HEK293 (cell line): ENCODE data around the gene SLC44A5.

Experiments used
- CTCF ChIA-PET: fragments of 350-600 bp; formaldehyde crosslinking; extraction: SDS; loops from one replicate; lab custom pipeline; 2021; ENCODE audit warnings: antibody characterized with exemption; lab: Yijun Ruan, JAX
- POLR2A ChIA-PET: fragments of 300-600 bp; formaldehyde crosslinking; extraction: SDS; loops from one replicate; lab custom pipeline; 2020; ENCODE audit warnings: antibody characterized with exemption, inconsistent platforms; lab: Yijun Ruan, JAX
- H3K27ac ChIP-seq: fragments of 200-500 bp; sonication (Bioruptor generic); 2 replicates; pipeline ENCODE4 v1.5.1; 2014; ENCODE audit warnings: low read depth, low read length, control low read depth, inconsistent platforms; ENCODE audit errors: extremely low read depth
- H3K36me3 ChIP-seq, 2 experiments: fragments of 200-500 bp in 1 of 2; sonication (Bioruptor generic) in 1 of 2; 1 replicate in 1 of 2; 2 replicates in 1 of 2; pipeline ENCODE4 v1.5.1; 2014 to 2017; ENCODE audit warnings: inconsistent platforms in 2 of 2, low read length in 2 of 2; ENCODE audit not compliant: control insufficient read depth in 2 of 2, insufficient read depth in 1 of 2
- H3K4me1 ChIP-seq: fragments of 200-500 bp; sonication (Bioruptor generic); 2 replicates; pipeline ENCODE4 v1.5.1; 2014; ENCODE audit warnings: mild to moderate bottlenecking, low read length, inconsistent platforms; ENCODE audit not compliant: control insufficient read depth, insufficient read depth
- H3K4me3 ChIP-seq: 2 replicates; pipeline ENCODE4 v1.5.1; 2011; ENCODE audit warnings: low read depth, mild to moderate bottlenecking, control low read depth, low read length, moderate library complexity
- H3K9me3 ChIP-seq: fragments of 200-500 bp; sonication (Bioruptor generic); 2 replicates; pipeline ENCODE4 v1.5.1; 2014; ENCODE audit warnings: low read depth, low read length, inconsistent platforms; ENCODE audit not compliant: control insufficient read depth, insufficient read depth
- BCL11B ChIP-seq: fragments of 450-650 bp; formaldehyde crosslinking; IDR thresholded peaks from 2 replicates; pipeline ENCODE4 v1.5.1; 2016; ENCODE audit warnings: low read depth, missing biosample characterization, missing genetic modification characterization
- FEZF1 ChIP-seq: fragments of 450-650 bp; formaldehyde crosslinking; IDR thresholded peaks from 2 replicates; pipeline ENCODE4 v1.5.1; 2016; ENCODE audit warnings: missing biosample characterization, missing genetic modification characterization
- KLF9 ChIP-seq: fragments of 450-650 bp; formaldehyde crosslinking; IDR thresholded peaks from 2 replicates; pipeline ENCODE4 v1.5.1; 2016; ENCODE audit warnings: missing biosample characterization, missing genetic modification characterization, low read depth
- PATZ1 ChIP-seq: fragments of 450-650 bp; formaldehyde crosslinking; IDR thresholded peaks from 2 replicates; pipeline ENCODE4 v1.5.1; 2016; ENCODE audit warnings: missing biosample characterization, missing genetic modification characterization
- REST ChIP-seq: fragments of 450-650 bp; formaldehyde crosslinking; IDR thresholded peaks from 2 replicates; pipeline ENCODE4 v1.5.1; 2016; ENCODE audit warnings: missing biosample characterization, missing genetic modification characterization
- SCRT2 ChIP-seq: fragments of 450-650 bp; formaldehyde crosslinking; IDR thresholded peaks from 2 replicates; pipeline ENCODE4 v1.5.1; 2016; ENCODE audit warnings: missing biosample characterization, missing genetic modification characterization
- TCF7L2 ChIP-seq: IDR thresholded peaks from 2 replicates; pipeline ENCODE4 v1.6.1; 2011; ENCODE audit warnings: low read depth, mild to moderate bottlenecking, inconsistent platforms, low read length, moderate library complexity, borderline replicate concordance
- ZBTB10 ChIP-seq: fragments of 450-650 bp; formaldehyde crosslinking; IDR thresholded peaks from 2 replicates; pipeline ENCODE4 v1.5.1; 2016; ENCODE audit warnings: missing biosample characterization, missing genetic modification characterization
- ZNF114 ChIP-seq: fragments of 450-650 bp; formaldehyde crosslinking; IDR thresholded peaks from 2 replicates; pipeline ENCODE4 v1.5.0; 2017; ENCODE audit warnings: missing biosample characterization, missing genetic modification characterization
- ZNF169 ChIP-seq: fragments of 450-650 bp; formaldehyde crosslinking; IDR thresholded peaks from 2 replicates; pipeline ENCODE4 v1.5.1; 2016; ENCODE audit warnings: missing biosample characterization, missing genetic modification characterization
- ZNF214 ChIP-seq: fragments of 450-650 bp; formaldehyde crosslinking; IDR thresholded peaks from 2 replicates; pipeline ENCODE4 v1.5.1; 2017; ENCODE audit warnings: missing biosample characterization, mild to moderate bottlenecking, missing genetic modification characterization, borderline replicate concordance
- ZNF354C ChIP-seq: fragments of 450-650 bp; formaldehyde crosslinking; IDR thresholded peaks from 2 replicates; pipeline ENCODE4 v1.5.1; 2016; ENCODE audit warnings: missing biosample characterization, missing genetic modification characterization, low read depth, borderline replicate concordance
- ZNF514 ChIP-seq: fragments of 450-650 bp; formaldehyde crosslinking; IDR thresholded peaks from 2 replicates; pipeline ENCODE4 v1.5.1; 2016; ENCODE audit warnings: missing biosample characterization, missing genetic modification characterization
- ZNF580 ChIP-seq: fragments of 450-650 bp; formaldehyde crosslinking; IDR thresholded peaks from 2 replicates; pipeline ENCODE4 v1.5.1; 2016; ENCODE audit warnings: missing biosample characterization, missing genetic modification characterization
- ZNF639 ChIP-seq: fragments of 450-650 bp; formaldehyde crosslinking; IDR thresholded peaks from 2 replicates; pipeline ENCODE4 v1.5.1; 2016; ENCODE audit warnings: missing biosample characterization, missing genetic modification characterization
- ZNF701 ChIP-seq: fragments of 450-650 bp; formaldehyde crosslinking; IDR thresholded peaks from 2 replicates; pipeline ENCODE4 v1.5.1; 2016; ENCODE audit warnings: missing biosample characterization, missing genetic modification characterization
- ZNF747 ChIP-seq: fragments of 450-650 bp; formaldehyde crosslinking; IDR thresholded peaks from 2 replicates; pipeline ENCODE4 v1.5.1; 2016; ENCODE audit warnings: missing biosample characterization, missing genetic modification characterization
- ZNF830 ChIP-seq: fragments of 450-650 bp; IDR thresholded peaks from 2 replicates; pipeline ENCODE4 v1.5.0; 2018; ENCODE audit warnings: missing biosample characterization, missing genetic modification characterization, low read depth, mild to moderate bottlenecking, moderate library complexity

Gene SLC44A5

GRCh38 chr1:75559136-75559535 lies 51.8 kb downstream of the SLC44A5 start:
- H3K36me3 ChIP-seq = no peaks in the 10 kb centered on the region
- POLR2A ChIA-PET = no interaction called here
- no peak overlapping the region for H3K4me3 ChIP-seq
- no peaks in the 10 kb centered on the region; the same call in 1 of the 2 replicates for H3K4me1 ChIP-seq
- no peak overlapping the region for H3K27ac ChIP-seq
- TF ChIP-seq ZNF639 (tag by site-specific recombination) (no peak), ZNF747 (no peak), TCF7L2 (no peak), FEZF1 (no peak), ZNF214 (tag by site-specific recombination) (no peak), PATZ1 (tag by site-specific recombination) (no peak), ZBTB10 (tag by site-specific recombination) (no peak), SCRT2 (no peak), ZNF830 (tag by site-specific recombination) (no peak), ZNF169 (no peak)
- TF ChIP-seq, all 188 proteins: peak for 0
- CTCF ChIA-PET = no interaction called here
- H3K9me3 ChIP-seq = no peaks in the 10 kb centered on the region

GRCh38 chr1:75554870-75555269 lies 56.0 kb downstream of the SLC44A5 start:
- TF ChIP-seq ZNF580 (tag by site-specific recombination) = no peak
- no peak for TF ChIP-seq ZNF354C (tag by site-specific recombination)
- TF ChIP-seq ZNF514 (tag by site-specific recombination) = no peak
- TF ChIP-seq SCRT2 = no peak
- no peak for TF ChIP-seq ZNF701
- no peak for TF ChIP-seq BCL11B (tag by site-specific recombination)
- TF ChIP-seq REST (tag by site-specific recombination) = no peak
- no peak for TF ChIP-seq KLF9
- no peak for TF ChIP-seq ZNF114
- TF ChIP-seq, all 188 proteins: peak for 0
- H3K27ac ChIP-seq = no peak overlapping the region
- no peak overlapping the region for H3K4me3 ChIP-seq
- no peaks in the 10 kb centered on the region for H3K36me3 ChIP-seq
- CTCF ChIA-PET = interaction anchor here (0.6 kb wide), 1 partner anchor 60 kb away, joined by 4 read pairs; no protein-coding TSS in a partner anchor
- H3K4me1 ChIP-seq = no peaks in the 10 kb centered on the region
- H3K9me3 ChIP-seq = no peaks in the 10 kb centered on the region
- POLR2A ChIA-PET = no interaction called here
